Measurements from ENCODE around the gene EFNA2. TPM values are rescaled to one million over a fixed set of nuclear protein-coding genes. Genes with fewer than 3 reads are reported as not detected.

Gene EFNA2
- total and polyA plus RNA-seq, 2 of the 8 experiments (the other 6 are each of a cell fraction or from before 2014, with no cell fraction given) = 4.0 to 7.0 TPM

DNA sequence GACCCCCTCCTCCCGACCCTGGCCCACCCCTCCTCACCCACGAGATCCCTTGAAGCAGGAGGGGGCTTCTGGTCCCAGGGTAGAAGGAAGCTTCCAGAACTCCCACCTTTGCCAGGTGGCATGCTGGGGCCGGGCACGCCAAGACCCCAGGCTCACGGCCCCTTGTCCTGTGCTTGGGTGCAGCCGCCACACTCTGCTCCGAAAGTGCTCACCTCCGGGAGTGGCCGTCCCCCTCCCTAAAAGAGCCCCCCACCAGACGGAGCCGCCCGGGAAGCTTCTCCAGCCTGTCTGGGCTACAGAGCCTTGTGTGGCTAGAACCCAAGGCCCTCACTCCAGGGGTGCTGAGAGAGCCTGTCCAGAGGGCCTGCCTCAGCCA, 1.8 kb upstream of the EFNA2 start:
- H3K4me2 ChIP-seq (ENCODE audit: insufficient read depth in 1 of 2, low read depth in 2 of 2, low read length in 2 of 2) = no peak overlapping the region
- no peak overlapping the region for H2AK5ac ChIP-seq (ENCODE audit: low read depth, low read length)
- H2BK20ac ChIP-seq (ENCODE audit: low read length) = no peak overlapping the region
- H3K23ac ChIP-seq (ENCODE audit: insufficient read length) = no peak overlapping the region
- H4K8ac ChIP-seq (ENCODE audit: extremely low read depth, insufficient read depth, low read length) = no peak overlapping the region
- TF ChIP-seq TAF7 (optimal IDR thresholded peaks at IDR 0.05; ENCODE audit: borderline replicate concordance, low read depth, low read length) (no peak), RNF2 (IDR thresholded peaks at IDR 0.05; ENCODE audit: borderline replicate concordance, low read depth, low read length, missing control alignments, poor library complexity, severe bottlenecking) (no peak), CHD2 (IDR thresholded peaks at IDR 0.05; ENCODE audit: low read length) (no peak)
- H3K18ac ChIP-seq (ENCODE audit: extremely low read depth, low read length) = no peak overlapping the region; the same call in 1 of the 2 replicates
- no peak overlapping the region for H3K14ac ChIP-seq (ENCODE audit: insufficient read length)
- H4K20me1 ChIP-seq (replicated peaks in 1 of 2; ENCODE audit: control insufficient read depth in 1 of 2, insufficient read depth in 2 of 2, low read length in 2 of 2) = peaks cover 0 to 8% of the 10 kb centered on the region in 2 experiments
- no peak overlapping the region for H3K27ac ChIP-seq (ENCODE audit: low read depth, low read length)
- H4K91ac ChIP-seq (replicated peaks; ENCODE audit: insufficient read length, low read length) = no peak overlapping the region
- H2BK12ac ChIP-seq (ENCODE audit: low read depth, low read length) = peak overlapping the region; percentile 89; the same call in 1 of the 2 replicates
- H3K9ac ChIP-seq (replicated peaks in 1 of 4; ENCODE audit: extremely low read depth in 1 of 4, low read depth in 3 of 4, low read length in 3 of 4) = no peak overlapping the region
- no peak overlapping the region for H3K4me3 ChIP-seq (ENCODE audit: extremely low read depth in 1 of 4, insufficient read depth in 2 of 4, low read depth in 3 of 4, low read length in 4 of 4)
- peaks cover 0 to 2% (median 0%) of the 10 kb centered on the region in 4 experiments; a peak in 1 of 8 replicates for H3K36me3 ChIP-seq (ENCODE audit: control insufficient read depth in 2 of 4, insufficient read depth in 4 of 4, low read length in 3 of 4)
- peaks cover 0 to 20% (median 9%) of the 10 kb centered on the region in 4 experiments; a peak in 5 of 7 replicates for H3K4me1 ChIP-seq (replicated peaks in 1 of 4; ENCODE audit: control insufficient read depth in 3 of 4, insufficient read depth in 4 of 4, low read length in 3 of 4)
- H2AFZ ChIP-seq (ENCODE audit: low read length) = no peak overlapping the region
- FAIRE-seq (no peak), DNase-seq (ENCODE audit: low read depth in 1 of 2, low spot score in 2 of 2) (no peak)
- 88% methylated on average over 12 of the region's 12 CpGs; no CpG with 5 or more reads in 1 of the 2 experiments for WGBS, 2 experiments (ENCODE audit: extremely low coverage in 1 of 2, insufficient coverage in 1 of 2, insufficient read length in 1 of 2, insufficient replicate concordance in 2 of 2, low coverage in 1 of 2, low lambda C conversion rate in 2 of 2, missing lambda C conversion rate in 1 of 2)
- no peak overlapping the region for H3K56ac ChIP-seq (replicated peaks; ENCODE audit: insufficient read length, low read depth, low read length)
- H3K79me2 ChIP-seq (ENCODE audit: control insufficient read depth in 1 of 2, insufficient read depth in 2 of 2, low read length in 2 of 2) = no peaks in the 10 kb centered on the region
- H2BK5ac ChIP-seq (ENCODE audit: low read depth, low read length) = no peak overlapping the region
- no peak overlapping the region for H3K4ac ChIP-seq (replicated peaks; ENCODE audit: insufficient read length, low read depth, low read length)
- peak overlapping the region; percentile 99 for H2BK15ac ChIP-seq (ENCODE audit: low read length)
- H3K9me3 ChIP-seq (ENCODE audit: insufficient read depth in 2 of 2, low read depth in 1 of 2, low read length in 1 of 2) = no peaks in the 10 kb centered on the region
- H3K23me2 ChIP-seq (ENCODE audit: low read depth, low read length) = peaks cover 3% of the 10 kb centered on the region; the same call in 1 of the 2 replicates
- H2BK120ac ChIP-seq (replicated peaks; ENCODE audit: low read depth, low read length) = no peak overlapping the region
- ChIA-PET CTCF (ENCODE audit: partially characterized antibody) (interaction anchor here (0.7 to 2.3 kb wide), 10 partner anchors 27 to 188 kb away, joined by 3 to 7 read pairs (median 4); no protein-coding TSS in a partner anchor), POLR2A (ENCODE audit: partially characterized antibody) (interaction anchor here (0.9 to 3.7 kb wide), 14 partner anchors 8 to 184 kb away, joined by 3 to 35 read pairs (median 4); partner anchors contain the start of genes ATP5F1D, CIRBP and FAM174C)
- H4K5ac ChIP-seq (ENCODE audit: insufficient read length, low read depth, low read length) = no peak overlapping the region
- H3K27me3 ChIP-seq (replicated peaks in 1 of 4; ENCODE audit: control insufficient read depth in 3 of 4, extremely low read depth in 1 of 4, insufficient read depth in 3 of 4, low read length in 3 of 4) = peaks cover 0 to 21% (median 12%) of the 10 kb centered on the region in 4 experiments; a peak in 5 of 7 replicates
- no peaks in the 10 kb centered on the region for H3K79me1 ChIP-seq (ENCODE audit: low read depth, low read length)
